Activated T-helper 17 cell treated with anti-CD3 and anti-CD28 coated beads, Interleukin-2, amount 50 U/mL, for 72 hours (primary cell): ENCODE data around the gene KRTAP5-1. TPM values are rescaled to one million over a fixed set of nuclear protein-coding genes. Genes with fewer than 3 reads are reported as not detected.
"Not testable (repeated sequence)": the region's sequence is repeated elsewhere in the genome, so short reads cannot be mapped to it uniquely, and the experiment has no call there.

Source experiments
- ATAC-seq: fragments of 150-1000 bp; cut with Tn5 transposase; replicated peaks from 2 replicates; pipeline ENCODE4 v1.10.0; 2021; ENCODE audit warnings: mild to moderate bottlenecking, moderate library complexity
- H3K27ac Mint-ChIP-seq: one replicate; pipeline ENCODE4 v1.8.0; 2022; ENCODE audit warnings: mixed read lengths
- H3K27me3 Mint-ChIP-seq: one replicate; pipeline ENCODE4 v1.8.0; 2022; ENCODE audit warnings: mixed read lengths
- H3K36me3 Mint-ChIP-seq: one replicate; pipeline ENCODE4 v1.8.0; 2022; ENCODE audit warnings: low read depth, mild to moderate bottlenecking, mixed read lengths
- H3K4me1 Mint-ChIP-seq: one replicate; pipeline ENCODE4 v1.8.0; 2022; ENCODE audit warnings: mixed read lengths
- H3K4me3 Mint-ChIP-seq: one replicate; pipeline ENCODE4 v1.8.0; 2022; ENCODE audit warnings: mild to moderate bottlenecking, mixed read lengths
- H3K9me3 Mint-ChIP-seq: one replicate; pipeline ENCODE4 v1.8.0; 2022; ENCODE audit warnings: mixed read lengths
- total RNA-seq, 2 donors: library from RNA; stranded (reverse); gene quantifications; one replicate each; pipeline ENCODE4 v1.2.3, GENCODE V29; 2022

Gene KRTAP5-1
- not detected for total RNA-seq

GRCh38 chr11:1584661-1585370 lies at the start of gene KRTAP5-1:
KRTAP5-1 (minus strand) TSS chr11:1585283; CDS start chr11:1585249, 34 bp downstream.
- peaks cover 13% of the 10 kb centered on the region for H3K4me1 Mint-ChIP-seq
- H3K27ac Mint-ChIP-seq, ATAC-seq, H3K4me3 Mint-ChIP-seq, H3K27me3 Mint-ChIP-seq, H3K36me3 Mint-ChIP-seq, H3K9me3 Mint-ChIP-seq: not testable (repeated sequence)

- H3K36me3 Mint-ChIP-seq: no peaks in the 10 kb centered on the region
- no peak for ATAC-seq
- H3K4me3 Mint-ChIP-seq: no peak overlapping the region
- no peaks in the 10 kb centered on the region for H3K9me3 Mint-ChIP-seq
- H3K27me3 Mint-ChIP-seq: peaks cover 30% of the 10 kb centered on the region
- no peaks in the 10 kb centered on the region for H3K4me1 Mint-ChIP-seq
- H3K27ac Mint-ChIP-seq: no peak overlapping the region
Measured at GRCh38 chr11:1633864-1634263, 48.8 kb upstream of the KRTAP5-1 start.

- Mint-ChIP-seq H3K9me3 (no peaks in the 10 kb centered on the region), H3K27ac (no peak overlapping the region), H3K4me3 (no peak overlapping the region), H3K27me3 (peaks cover 32% of the 10 kb centered on the region), H3K4me1 (no peaks in the 10 kb centered on the region), H3K36me3 (no peaks in the 10 kb centered on the region)
- peak; percentile 50 for ATAC-seq
Measured at GRCh38 chr11:1632053-1632714, 47.1 kb upstream of the KRTAP5-1 start.

- H3K36me3 Mint-ChIP-seq: no peaks in the 10 kb centered on the region
- no peak overlapping the region for H3K4me3 Mint-ChIP-seq
- peaks cover 33% of the 10 kb centered on the region for H3K27me3 Mint-ChIP-seq
- no peak overlapping the region for H3K27ac Mint-ChIP-seq
- no peaks in the 10 kb centered on the region for H3K9me3 Mint-ChIP-seq
- ATAC-seq: no peak
- no peaks in the 10 kb centered on the region for H3K4me1 Mint-ChIP-seq
Measured at GRCh38 chr11:1631066-1631568, 46.0 kb upstream of the KRTAP5-1 start.

- no peak for ATAC-seq
- H3K4me1 Mint-ChIP-seq: no peaks in the 10 kb centered on the region
- no peaks in the 10 kb centered on the region for H3K9me3 Mint-ChIP-seq
- no peak overlapping the region for H3K27ac Mint-ChIP-seq
- no peaks in the 10 kb centered on the region for H3K36me3 Mint-ChIP-seq
- H3K4me3 Mint-ChIP-seq: no peak overlapping the region
- H3K27me3 Mint-ChIP-seq: peaks cover 27% of the 10 kb centered on the region
Measured at GRCh38 chr11:1630271-1630670, 45.2 kb upstream of the KRTAP5-1 start.

GRCh38 chr11:1629326-1630185 lies 44.5 kb upstream of the KRTAP5-1 start, which contains the start of gene KRTAP5-5:
KRTAP5-5 (plus strand) TSS chr11:1629775; CDS start chr11:1629841, 66 bp downstream.
- Mint-ChIP-seq H3K36me3 (no peaks in the 10 kb centered on the region), H3K9me3 (no peaks in the 10 kb centered on the region), H3K4me1 (no peaks in the 10 kb centered on the region), H3K27me3 (peaks cover 23% of the 10 kb centered on the region), H3K27ac (no peak within 1 kb of the TSS), H3K4me3 (no peak within 1 kb of the TSS)
- ATAC-seq: no peak

GRCh38 chr11:1628506-1629325 lies 43.6 kb upstream of the KRTAP5-1 start:
- H3K36me3 Mint-ChIP-seq: no peaks in the 10 kb centered on the region
- peaks cover 23% of the 10 kb centered on the region for H3K27me3 Mint-ChIP-seq
- H3K27ac Mint-ChIP-seq: no peak overlapping the region
- H3K4me3 Mint-ChIP-seq: no peak overlapping the region
- ATAC-seq: peak; percentile 86
- H3K9me3 Mint-ChIP-seq: no peaks in the 10 kb centered on the region
- no peaks in the 10 kb centered on the region for H3K4me1 Mint-ChIP-seq

GRCh38 chr11:1625541-1625940 lies 40.5 kb upstream of the KRTAP5-1 start:
- H3K4me3 Mint-ChIP-seq: no peak overlapping the region
- H3K4me1 Mint-ChIP-seq: no peaks in the 10 kb centered on the region
- ATAC-seq: no peak
- H3K27ac Mint-ChIP-seq: no peak overlapping the region
- H3K9me3 Mint-ChIP-seq: no peaks in the 10 kb centered on the region
- H3K36me3 Mint-ChIP-seq: no peaks in the 10 kb centered on the region
- H3K27me3 Mint-ChIP-seq: peaks cover 10% of the 10 kb centered on the region

GRCh38 chr11:1624621-1625020 lies 39.5 kb upstream of the KRTAP5-1 start:
- H3K36me3 Mint-ChIP-seq: no peaks in the 10 kb centered on the region
- peaks cover under 1% of the 10 kb centered on the region for H3K4me1 Mint-ChIP-seq
- ATAC-seq: no peak
- peaks cover 8% of the 10 kb centered on the region for H3K27me3 Mint-ChIP-seq
- no peak overlapping the region for H3K27ac Mint-ChIP-seq
- no peaks in the 10 kb centered on the region for H3K9me3 Mint-ChIP-seq
- no peak overlapping the region for H3K4me3 Mint-ChIP-seq

GRCh38 chr11:1623716-1624115 lies 38.6 kb upstream of the KRTAP5-1 start:
- Mint-ChIP-seq H3K36me3 (no peaks in the 10 kb centered on the region), H3K4me1 (peaks cover 6% of the 10 kb centered on the region), H3K27me3 (peaks cover 6% of the 10 kb centered on the region), H3K9me3 (no peaks in the 10 kb centered on the region), H3K4me3 (no peak overlapping the region), H3K27ac (no peak overlapping the region)
- no peak for ATAC-seq

GRCh38 chr11:1622086-1622485 lies 37.0 kb upstream of the KRTAP5-1 start, which contains the start of gene KRTAP5-4:
KRTAP5-4 (minus strand) TSS chr11:1622138; CDS start chr11:1622093, 45 bp downstream.
- no peak for ATAC-seq
- H3K9me3 Mint-ChIP-seq: peaks cover 3% of the 10 kb centered on the region
- no peak within 1 kb of the TSS for H3K4me3 Mint-ChIP-seq
- no peaks in the 10 kb centered on the region for H3K36me3 Mint-ChIP-seq
- peaks cover 6% of the 10 kb centered on the region for H3K27me3 Mint-ChIP-seq
- peaks cover 6% of the 10 kb centered on the region for H3K4me1 Mint-ChIP-seq
- H3K27ac Mint-ChIP-seq: peak within 1 kb of the TSS; percentile 69

- Mint-ChIP-seq H3K9me3 (peaks cover 3% of the 10 kb centered on the region), H3K4me3 (peak overlapping the region; percentile 57), H3K36me3 (no peaks in the 10 kb centered on the region), H3K4me1 (peaks cover 6% of the 10 kb centered on the region), H3K27ac (peak overlapping the region; percentile 44), H3K27me3 (peaks cover 9% of the 10 kb centered on the region)
- peak; percentile 99 for ATAC-seq
Measured at GRCh38 chr11:1619449-1619848, 34.4 kb upstream of the KRTAP5-1 start.

GRCh38 chr11:1618231-1618630 lies 33.1 kb upstream of the KRTAP5-1 start:
- Mint-ChIP-seq H3K36me3 (no peaks in the 10 kb centered on the region), H3K27ac (no peak overlapping the region), H3K27me3 (peaks cover 9% of the 10 kb centered on the region), H3K4me1 (peaks cover 6% of the 10 kb centered on the region), H3K4me3 (no peak overlapping the region), H3K9me3 (peaks cover 3% of the 10 kb centered on the region)
- no peak for ATAC-seq
